MM.1S (cell line): Measurements from ENCODE around the gene GRK7.
"Not testable (repeated sequence)": the region's sequence is repeated elsewhere in the genome, so short reads cannot be mapped to it uniquely, and the experiment has no call there.

Experiments
- DNase-seq: peaks from one replicate; pipeline ENCODE4 v3.0.0-alpha.2; 2015
- H2AFZ ChIP-seq: fragments of 300-600 bp; sonication (generic); 2 replicates; pipeline ENCODE4 v1.6.0; 2016; ENCODE audit warnings: antibody characterized with exemption, low read length
- H3F3A ChIP-seq: fragments of 300-600 bp; sonication (generic); 2 replicates; pipeline ENCODE4 v1.6.1; 2016; ENCODE audit warnings: mild to moderate bottlenecking, antibody characterized with exemption, low read length, moderate library complexity, mixed read lengths; ENCODE audit not compliant: insufficient read depth
- H3K27ac ChIP-seq: fragments of 300-600 bp; sonication (generic); 2 replicates; pipeline ENCODE4 v1.5.1; 2016; ENCODE audit warnings: mild to moderate bottlenecking, low read length
- H3K27me3 ChIP-seq: fragments of 300-600 bp; sonication (generic); replicated peaks from 2 replicates; pipeline ENCODE4 v1.6.0; 2016; ENCODE audit warnings: low read length; ENCODE audit not compliant: insufficient read depth
- H3K36me3 ChIP-seq: fragments of 300-600 bp; sonication (generic); replicated peaks from 2 replicates; pipeline ENCODE4 v1.6.1; 2016; ENCODE audit warnings: mild to moderate bottlenecking, low read length, mixed read lengths; ENCODE audit not compliant: insufficient read depth
- H3K4me1 ChIP-seq: fragments of 300-600 bp; sonication (generic); 2 replicates; pipeline ENCODE4 v1.6.1; 2016; ENCODE audit warnings: low read length, mixed read lengths
- H3K4me2 ChIP-seq: fragments of 300-600 bp; sonication (generic); 2 replicates; pipeline ENCODE4 v1.6.0; 2016; ENCODE audit warnings: low read depth, low read length
- H3K4me3 ChIP-seq: fragments of 300-600 bp; sonication (generic); 2 replicates; pipeline ENCODE4 v1.5.1; 2016; ENCODE audit warnings: low read length, mixed read lengths
- H3K79me2 ChIP-seq: fragments of 300-600 bp; sonication (generic); 2 replicates; pipeline ENCODE4 v1.6.1; 2016; ENCODE audit warnings: mixed run types, low read length, mixed read lengths
- H3K9ac ChIP-seq: fragments of 300-600 bp; sonication (generic); 2 replicates; pipeline ENCODE4 v1.6.1; 2016; ENCODE audit warnings: low read length, mixed read lengths
- H3K9me2 ChIP-seq: fragments of 300-600 bp; sonication (generic); replicated peaks from 2 replicates; pipeline ENCODE4 v1.6.1; 2016; ENCODE audit warnings: mild to moderate bottlenecking, low read length, mixed read lengths; ENCODE audit not compliant: insufficient read depth
- H3K9me3 ChIP-seq: fragments of 300-600 bp; sonication (generic); replicated peaks from 2 replicates; pipeline ENCODE4 v1.6.1; 2016; ENCODE audit warnings: mild to moderate bottlenecking, low read length, mixed read lengths; ENCODE audit not compliant: insufficient read depth
- H4K20me1 ChIP-seq: fragments of 300-600 bp; sonication (generic); 2 replicates; pipeline ENCODE4 v1.6.1; 2016; ENCODE audit warnings: mild to moderate bottlenecking, low read length, moderate library complexity, mixed read lengths; ENCODE audit not compliant: insufficient read depth
- CTCF ChIP-seq: fragments of 300-600 bp; sonication (generic); IDR thresholded peaks from 2 replicates; pipeline ENCODE4 v1.5.1; 2016; ENCODE audit warnings: antibody characterized with exemption, low read length, mixed read lengths
- EZH2 ChIP-seq: fragments of 300-600 bp; sonication (generic); optimal IDR thresholded peaks from 2 replicates; pipeline ENCODE3; 2017; ENCODE audit warnings: low read depth, mild to moderate bottlenecking, antibody characterized with exemption, low read length, mixed read lengths
- EZH2phosphoT487 ChIP-seq: fragments of 300-600 bp; sonication (generic); IDR thresholded peaks from 2 replicates; pipeline ENCODE4 v1.6.1; 2018; ENCODE audit warnings: antibody characterized with exemption, low read length

Gene GRK7

GRCh38 chr3:141802316-141803077 is 39.3 kb downstream of the GRK7 start:
- Histone ChIP-seq H3K4me1 (no peaks in the 10 kb centered on the region), H3K9me2 (no peaks in the 10 kb centered on the region), H3K36me3 (no peaks in the 10 kb centered on the region), H4K20me1 (no peaks in the 10 kb centered on the region), H3K9me3 (no peaks in the 10 kb centered on the region), H3F3A (no peaks in the 10 kb centered on the region), H3K27me3 (no peaks in the 10 kb centered on the region), H3K27ac (no peak overlapping the region), H3K9ac (no peak overlapping the region), H3K4me2 (no peak overlapping the region), H2AFZ (no peak overlapping the region), H3K4me3 (no peak overlapping the region), H3K79me2 (no peaks in the 10 kb centered on the region)
- TF ChIP-seq EZH2phosphoT487 = no peak
- TF ChIP-seq EZH2 = no peak
- no peak for TF ChIP-seq CTCF
- no peak for DNase-seq

GRCh38 chr3:141803538-141803937 is 40.3 kb downstream of the GRK7 start:
- not testable (repeated sequence) for H3K9me2 ChIP-seq, H3K9ac ChIP-seq, H3K4me3 ChIP-seq, DNase-seq, H2AFZ ChIP-seq, H3K79me2 ChIP-seq, H3K9me3 ChIP-seq, H3K4me2 ChIP-seq, H3K27ac ChIP-seq, H4K20me1 ChIP-seq, H3F3A ChIP-seq, H3K27me3 ChIP-seq, H3K36me3 ChIP-seq, H3K4me1 ChIP-seq

- H3K27ac ChIP-seq = no peak overlapping the region
- no peaks in the 10 kb centered on the region for H3K27me3 ChIP-seq
- H3K9me3 ChIP-seq = no peaks in the 10 kb centered on the region
- no peaks in the 10 kb centered on the region for H3K79me2 ChIP-seq
- no peaks in the 10 kb centered on the region for H4K20me1 ChIP-seq
- no peak for DNase-seq
- no peaks in the 10 kb centered on the region for H3F3A ChIP-seq
- no peaks in the 10 kb centered on the region for H3K36me3 ChIP-seq
- H2AFZ ChIP-seq = no peak overlapping the region
- no peak overlapping the region for H3K4me3 ChIP-seq
- TF ChIP-seq EZH2 = no peak
- TF ChIP-seq EZH2phosphoT487 = no peak
- no peak for TF ChIP-seq CTCF
- no peak overlapping the region for H3K4me2 ChIP-seq
- H3K4me1 ChIP-seq = no peaks in the 10 kb centered on the region
- H3K9me2 ChIP-seq = no peaks in the 10 kb centered on the region
- H3K9ac ChIP-seq = no peak overlapping the region
These were observed 41.2 kb downstream of the GRK7 start for GRCh38 chr3:141804447-141804777.

- no peak overlapping the region for H3K4me2 ChIP-seq
- H2AFZ ChIP-seq = no peak overlapping the region
- H3F3A ChIP-seq = no peaks in the 10 kb centered on the region
- H3K36me3 ChIP-seq = no peaks in the 10 kb centered on the region
- H3K79me2 ChIP-seq = no peaks in the 10 kb centered on the region
- no peaks in the 10 kb centered on the region for H3K27me3 ChIP-seq
- DNase-seq = no peak
- no peaks in the 10 kb centered on the region for H4K20me1 ChIP-seq
- no peak overlapping the region for H3K27ac ChIP-seq
- no peaks in the 10 kb centered on the region for H3K4me1 ChIP-seq
- no peaks in the 10 kb centered on the region for H3K9me2 ChIP-seq
- H3K9me3 ChIP-seq = no peaks in the 10 kb centered on the region
- no peak overlapping the region for H3K9ac ChIP-seq
- no peak overlapping the region for H3K4me3 ChIP-seq
- TF ChIP-seq EZH2 (no peak), EZH2phosphoT487 (no peak), CTCF (no peak)
These were observed 41.8 kb downstream of the GRK7 start for GRCh38 chr3:141804778-141805639.
